PFSK-1 (cell line): Measurements from ENCODE around the gene RPS6KA6.

ENCODE experiments used
- FOXP2 ChIP-seq: optimal IDR thresholded peaks from 2 replicates; pipeline ENCODE3; 2011; ENCODE audit warnings: borderline replicate concordance, control low read depth, inconsistent platforms; ENCODE audit not compliant: insufficient read depth; ENCODE audit errors: extremely low read length, extremely low read depth
- POLR2AphosphoS5 ChIP-seq: IDR thresholded peaks from 2 replicates; pipeline ENCODE4 v1.6.1; 2012; ENCODE audit warnings: low read depth, mild to moderate bottlenecking, control low read depth, low read length, moderate library complexity
- REST ChIP-seq, 2 experiments: IDR thresholded peaks; 2 replicates each; pipeline versions ENCODE4 v1.6.1 to v1.8.0; 2011 to 2012; ENCODE audit warnings: low read depth in 2 of 2, low read length in 2 of 2, control low read depth in 1 of 2, inconsistent platforms in 1 of 2, mild to moderate bottlenecking in 1 of 2, moderate library complexity in 1 of 2; ENCODE audit not compliant: insufficient read depth in 1 of 2
- SIN3A ChIP-seq: IDR thresholded peaks from 2 replicates; pipeline ENCODE4 v1.6.1; 2012; ENCODE audit warnings: mild to moderate bottlenecking, low read length, moderate library complexity, borderline replicate concordance; ENCODE audit not compliant: insufficient read depth
- TAF1 ChIP-seq: IDR thresholded peaks from 2 replicates; pipeline ENCODE4 v1.6.1; 2012; ENCODE audit warnings: low read length, control low read depth, borderline replicate concordance; ENCODE audit not compliant: insufficient read depth

The RPS6KA6 gene

GRCh38 chrX:84218726-84219125 is 30.7 kb upstream of the RPS6KA6 start:
- no peak for TF ChIP-seq TAF1
- no peak for TF ChIP-seq FOXP2
- no peak for TF ChIP-seq POLR2AphosphoS5
- no peak for TF ChIP-seq REST (IDR thresholded peaks at IDR 0.05; ENCODE audit: insufficient read depth in 1 of 2, low read depth in 2 of 2, low read length in 2 of 2)
- TF ChIP-seq SIN3A: no peak

DNA sequence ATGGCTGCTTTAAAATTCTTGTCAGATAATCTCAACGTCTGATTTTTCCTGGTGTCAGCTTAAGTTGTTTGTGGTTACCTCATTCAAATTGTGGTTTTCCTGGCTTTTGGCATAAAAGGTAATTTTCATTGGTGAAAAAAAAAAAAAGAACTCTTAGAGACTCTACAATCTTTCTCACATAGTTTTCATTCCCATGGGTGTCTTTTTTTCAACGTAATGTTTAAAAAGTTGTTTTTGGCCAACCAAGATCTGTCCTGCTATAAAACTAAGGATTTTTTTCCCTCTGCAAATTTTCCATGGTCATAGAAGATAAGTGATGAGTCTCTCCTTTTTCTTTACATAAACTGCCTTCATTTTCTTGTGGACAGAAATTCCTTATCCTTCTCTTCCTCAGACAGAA is 28.9 kb upstream of the RPS6KA6 start:
- TF ChIP-seq POLR2AphosphoS5 (no peak), FOXP2 (no peak), SIN3A (no peak), REST (IDR thresholded peaks at IDR 0.05; ENCODE audit: insufficient read depth in 1 of 2, low read depth in 2 of 2, low read length in 2 of 2) (no peak), TAF1 (no peak)

DNA sequence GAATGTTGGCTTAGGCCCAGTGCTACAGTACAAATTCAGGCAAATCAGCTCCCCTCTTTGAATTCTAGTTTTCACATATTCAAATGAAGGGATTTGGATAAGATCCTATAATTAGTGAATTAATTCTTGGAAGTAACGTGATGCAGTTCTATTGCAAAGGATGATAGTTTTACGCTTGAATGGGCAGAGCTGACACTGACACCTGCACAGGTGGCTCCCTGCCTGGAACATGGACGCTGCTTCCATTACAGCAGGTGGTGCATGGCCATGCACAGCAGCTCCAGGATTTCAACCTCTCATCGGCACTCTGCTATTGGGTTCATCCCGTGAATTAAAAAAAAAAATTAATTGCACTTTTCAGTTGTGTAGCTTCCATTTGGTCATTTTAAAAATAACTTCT is 28.4 kb upstream of the RPS6KA6 start:
- TF ChIP-seq SIN3A: no peak
- no peak for TF ChIP-seq REST (IDR thresholded peaks at IDR 0.05; ENCODE audit: insufficient read depth in 1 of 2, low read depth in 2 of 2, low read length in 2 of 2)
- TF ChIP-seq POLR2AphosphoS5: no peak
- no peak for TF ChIP-seq FOXP2
- TF ChIP-seq TAF1: no peak

DNA sequence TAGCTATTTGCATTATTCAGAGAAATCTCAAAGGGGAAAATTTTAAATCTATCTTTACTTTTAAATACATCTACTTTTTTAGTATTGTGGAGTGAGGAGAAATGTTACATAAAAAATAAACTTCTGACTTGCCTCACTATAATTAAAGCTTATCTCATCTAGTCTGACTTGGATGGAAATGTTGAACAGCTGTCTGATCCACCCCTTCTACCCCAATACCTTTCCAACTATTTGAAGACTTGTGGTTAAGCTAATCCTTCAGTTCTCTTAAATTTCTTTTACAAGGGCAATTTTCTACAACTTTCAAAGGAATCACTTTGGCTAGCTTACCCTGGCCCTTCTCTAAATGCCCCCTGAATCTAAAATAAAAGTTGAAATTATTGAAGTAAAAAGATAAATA is 17.3 kb upstream of the RPS6KA6 start:
- no peak for TF ChIP-seq SIN3A

DNA sequence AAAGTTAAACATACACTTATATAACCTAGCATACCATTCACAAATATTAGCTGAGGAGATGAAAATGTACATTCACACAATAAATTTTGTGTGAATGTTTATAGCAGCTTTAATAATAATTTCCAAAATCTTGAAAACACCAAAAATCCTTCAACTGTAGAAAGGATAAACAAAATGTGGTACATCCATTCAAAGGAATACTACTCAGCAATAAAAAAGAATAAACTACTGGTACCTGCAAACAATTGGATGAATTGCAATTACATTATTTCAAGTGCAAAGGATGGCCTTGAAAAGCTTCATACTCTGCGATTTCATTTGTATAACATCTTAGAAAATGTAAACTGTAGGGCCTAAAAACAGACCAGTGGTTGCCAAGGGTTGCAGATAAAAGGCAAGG is 11.7 kb upstream of the RPS6KA6 start:
- TF ChIP-seq POLR2AphosphoS5: no peak
- no peak for TF ChIP-seq REST (IDR thresholded peaks at IDR 0.05; ENCODE audit: insufficient read depth in 1 of 2, low read depth in 2 of 2, low read length in 2 of 2)
- no peak for TF ChIP-seq SIN3A
- TF ChIP-seq TAF1: no peak
- no peak for TF ChIP-seq FOXP2

GRCh38 chrX:84197550-84197949 is 9.6 kb upstream of the RPS6KA6 start:
- TF ChIP-seq FOXP2: no peak
- no peak for TF ChIP-seq POLR2AphosphoS5
- no peak for TF ChIP-seq REST (IDR thresholded peaks at IDR 0.05; ENCODE audit: insufficient read depth in 1 of 2, low read depth in 2 of 2, low read length in 2 of 2)
- no peak for TF ChIP-seq SIN3A
- no peak for TF ChIP-seq TAF1
